C4-2B (cell line): Measurements from ENCODE around the gene ZFYVE28.

Source experiments
- H3K27ac ChIP-seq: fragments of 450-650 bp; 2 replicates; pipeline ENCODE4 v1.5.1; 2017
- CTCF ChIP-seq: fragments of 450-650 bp; conservative IDR thresholded peaks from 2 replicates; pipeline ENCODE4 v1.5.1; 2017; ENCODE audit warnings: mild to moderate bottlenecking
- ZFX ChIP-seq: fragments of 450-650 bp; IDR thresholded peaks from 2 replicates; pipeline ENCODE4 v1.6.1; 2017

The ZFYVE28 gene

GRCh38 chr4:2332201-2332975, 86.1 kb downstream of the ZFYVE28 start:
- H3K27ac ChIP-seq: no peak overlapping the region
- TF ChIP-seq ZFX (no peak), CTCF (no peak)

GRCh38 chr4:2331519-2332200, 86.8 kb downstream of the ZFYVE28 start:
- H3K27ac ChIP-seq: no peak overlapping the region

GRCh38 chr4:2331043-2331420, 87.4 kb downstream of the ZFYVE28 start:
- TF ChIP-seq ZFX (no peak), CTCF (no peak)

More at GRCh38 chr4:2331519-2332200, 86.8 kb downstream of the ZFYVE28 start:
- no peak for TF ChIP-seq ZFX
- no peak for TF ChIP-seq CTCF

GRCh38 chr4:2330091-2331042, 88.1 kb downstream of the ZFYVE28 start:
- TF ChIP-seq ZFX (no peak), CTCF (no peak)
- no peak overlapping the region for H3K27ac ChIP-seq

More at GRCh38 chr4:2331043-2331420, 87.4 kb downstream of the ZFYVE28 start:
- H3K27ac ChIP-seq: no peak overlapping the region

- H3K27ac ChIP-seq: no peak overlapping the region
- TF ChIP-seq CTCF (no peak), ZFX (no peak)
Measured at GRCh38 chr4:2327579-2327978, 90.9 kb downstream of the ZFYVE28 start.

GRCh38 chr4:2324891-2325290, 93.6 kb downstream of the ZFYVE28 start:
- TF ChIP-seq CTCF (no peak), ZFX (no peak)
- no peak overlapping the region for H3K27ac ChIP-seq
